ENCODE measurements around the gene MOGAT1. TPM values are rescaled to one million over a fixed set of nuclear protein-coding genes. Genes with fewer than 3 reads are reported as not detected.

MOGAT1 gene
- total RNA-seq, 1 experiment from 2014 or later, result not detected

GRCh38 chr2:222643134-222643533 lies 28.3 kb upstream of the MOGAT1 start:
- CTCF ChIA-PET, result no interaction called here

GRCh38 chr2:222646008-222646407 lies 25.4 kb upstream of the MOGAT1 start:
- H3K4me2 ChIP-seq (ENCODE audit: low read length), result no peak overlapping the region
- TF ChIP-seq EZH2 (IDR thresholded peaks at IDR 0.05; ENCODE audit: low read length, unreplicated experiment) (no peak), EZH2phosphoT487 (IDR thresholded peaks at IDR 0.05; ENCODE audit: borderline replicate concordance, low read length) (no peak), CTCF (conservative IDR thresholded peaks at IDR 0.05; ENCODE audit: low read depth, low read length) (no peak)
- H3K36me3 ChIP-seq (ENCODE audit: low read depth, low read length), result peaks cover 48% of the 10 kb centered on the region
- no peaks in the 10 kb centered on the region for H3K4me1 ChIP-seq (ENCODE audit: insufficient read depth, low read length)
- intact Hi-C loops (cut with micrococcal nuclease), result no loop called here
- H3K4me3 ChIP-seq (ENCODE audit: low read length), result no peak overlapping the region
- H3K79me2 ChIP-seq (ENCODE audit: low read length), result peaks cover 25% of the 10 kb centered on the region
- no peak for ATAC-seq
- ChIA-PET POLR2A (ENCODE audit: unreplicated experiment) (no interaction called here), CTCF (no interaction called here)
- no peak overlapping the region for H3K9ac ChIP-seq (ENCODE audit: low read length)
- H2AFZ ChIP-seq (ENCODE audit: low read length), result no peak overlapping the region
- H3K9me3 ChIP-seq (ENCODE audit: low read length), result no peaks in the 10 kb centered on the region
- no peaks in the 10 kb centered on the region for H3F3A ChIP-seq (ENCODE audit: low read length, unreplicated experiment)
- DNase-seq, result no peak
- no peak overlapping the region for H3K27ac ChIP-seq (ENCODE audit: low read length)
- H4K20me1 ChIP-seq (ENCODE audit: low read length), result peaks cover 13% of the 10 kb centered on the region; the same call in 1 of the 2 replicates
- no TSS peak for BruUV-seq (replicated peaks)
- H3K9me2 ChIP-seq (replicated peaks; ENCODE audit: low read length), result no peaks in the 10 kb centered on the region
- no peaks in the 10 kb centered on the region for H3K27me3 ChIP-seq (ENCODE audit: low read length)

More at GRCh38 chr2:222643134-222643533, 28.3 kb upstream of the MOGAT1 start:
- POLR2A ChIA-PET (ENCODE audit: unreplicated experiment), result no interaction called here
- no peak overlapping the region for H3K4me3 ChIP-seq (ENCODE audit: low read length)
- ATAC-seq (no peak), DNase-seq (no peak)
- H3K27me3 ChIP-seq (ENCODE audit: low read length), result no peaks in the 10 kb centered on the region
- H3K27ac ChIP-seq (ENCODE audit: low read length), result no peak overlapping the region
- no peak overlapping the region for H2AFZ ChIP-seq (ENCODE audit: low read length)
- TF ChIP-seq EZH2 (IDR thresholded peaks at IDR 0.05; ENCODE audit: low read length, unreplicated experiment) (no peak), EZH2phosphoT487 (IDR thresholded peaks at IDR 0.05; ENCODE audit: borderline replicate concordance, low read length) (no peak), CTCF (conservative IDR thresholded peaks at IDR 0.05; ENCODE audit: low read depth, low read length) (no peak)
- no peak overlapping the region for H3K9ac ChIP-seq (ENCODE audit: low read length)
- no peaks in the 10 kb centered on the region for H3K4me1 ChIP-seq (ENCODE audit: insufficient read depth, low read length)
- no peaks in the 10 kb centered on the region for H3F3A ChIP-seq (ENCODE audit: low read length, unreplicated experiment)
- intact Hi-C loops (cut with micrococcal nuclease), result no loop called here
- H3K9me3 ChIP-seq (ENCODE audit: low read length), result no peaks in the 10 kb centered on the region
- H3K79me2 ChIP-seq (ENCODE audit: low read length), result peaks cover 1% of the 10 kb centered on the region; the same call in 1 of the 2 replicates
- no peaks in the 10 kb centered on the region for H3K9me2 ChIP-seq (replicated peaks; ENCODE audit: low read length)
- H4K20me1 ChIP-seq (ENCODE audit: low read length), result no peaks in the 10 kb centered on the region
- no TSS peak for BruUV-seq (replicated peaks)
- H3K36me3 ChIP-seq (ENCODE audit: low read depth, low read length), result peaks cover 59% of the 10 kb centered on the region; the same call in 1 of the 2 replicates
- H3K4me2 ChIP-seq (ENCODE audit: low read length), result no peak overlapping the region

DNA sequence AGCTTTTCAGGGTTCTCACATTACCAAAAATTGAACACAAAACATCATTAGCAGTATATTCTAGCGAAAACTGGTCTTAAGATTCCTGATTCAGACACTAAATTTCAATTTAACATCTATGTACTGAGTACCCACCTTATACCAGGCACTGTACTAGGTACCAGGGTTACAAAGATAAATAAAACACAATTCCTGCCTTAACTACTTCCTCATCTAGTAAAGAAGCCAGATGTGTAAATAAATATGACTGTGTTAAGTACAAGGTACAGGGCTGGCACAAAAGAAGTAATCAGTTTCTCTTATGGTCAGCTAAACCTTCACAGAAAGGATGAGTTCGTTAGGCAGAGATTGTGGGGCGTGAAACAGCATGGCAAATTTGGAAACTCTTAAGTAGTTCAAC lies 21.7 kb upstream of the MOGAT1 start:
- no peak for ATAC-seq

More for the DNA sequence above, 21.7 kb upstream of the MOGAT1 start:
- CTCF ChIA-PET, result no interaction called here
- no TSS peak for BruUV-seq (replicated peaks)
- H2AFZ ChIP-seq (ENCODE audit: low read length), result no peak overlapping the region
- no peaks in the 10 kb centered on the region for H3K9me3 ChIP-seq (ENCODE audit: low read length)
- H3K27ac ChIP-seq (ENCODE audit: low read length), result no peak overlapping the region
- TF ChIP-seq CTCF (conservative IDR thresholded peaks at IDR 0.05; ENCODE audit: low read depth, low read length) (no peak), EZH2 (IDR thresholded peaks at IDR 0.05; ENCODE audit: low read length, unreplicated experiment) (no peak), EZH2phosphoT487 (IDR thresholded peaks at IDR 0.05; ENCODE audit: borderline replicate concordance, low read length) (no peak)
- H3K27me3 ChIP-seq (ENCODE audit: low read length), result no peaks in the 10 kb centered on the region
- peaks cover 63% of the 10 kb centered on the region for H3K79me2 ChIP-seq (ENCODE audit: low read length)
- peaks cover 20% of the 10 kb centered on the region for H3K4me1 ChIP-seq (ENCODE audit: insufficient read depth, low read length)
- intact Hi-C loops (cut with micrococcal nuclease), result no loop called here
- no peak overlapping the region for H3K4me2 ChIP-seq (ENCODE audit: low read length)
- no peak for DNase-seq
- H3K9me2 ChIP-seq (replicated peaks; ENCODE audit: low read length), result no peaks in the 10 kb centered on the region
- H3K36me3 ChIP-seq (ENCODE audit: low read depth, low read length), result peaks cover 21% of the 10 kb centered on the region
- POLR2A ChIA-PET (ENCODE audit: unreplicated experiment), result no interaction called here
- H4K20me1 ChIP-seq (ENCODE audit: low read length), result peaks cover 31% of the 10 kb centered on the region; the same call in 1 of the 2 replicates
- H3K4me3 ChIP-seq (ENCODE audit: low read length), result no peak overlapping the region
- no peak overlapping the region for H3K9ac ChIP-seq (ENCODE audit: low read length)
- H3F3A ChIP-seq (ENCODE audit: low read length, unreplicated experiment), result no peaks in the 10 kb centered on the region
